HCT116 (cell line): ENCODE data around the gene NGF. TPM values are rescaled to one million over a fixed set of nuclear protein-coding genes. Genes with fewer than 3 reads are reported as not detected.

Source experiments
- ATAC-seq: fragments of 200-7000 bp; cut with Tn5 transposase; 2 replicates; pipeline ENCODE4 v1.9.1; 2020; ENCODE audit warnings: mild to moderate bottlenecking, moderate library complexity
- BruUV-seq: library from RNA; stranded (reverse); fragments of 400-500 nt; replicated peaks from 2 replicates; lab custom pipeline; 2021; lab: Mats Ljungman, UMichigan
- CTCF ChIA-PET: fragments of 300-600 bp; sonication (Branson Sonifier 250); formaldehyde crosslinking; loops from one replicate; lab custom pipeline; 2021; ENCODE audit warnings: antibody characterized with exemption; lab: Charles Lee
- POLR2A ChIA-PET: fragments of 300-600, 350-600 bp; sonication (Branson Sonifier 250); formaldehyde crosslinking; loops from one replicate; lab custom pipeline; 2021; ENCODE audit warnings: antibody characterized with exemption; lab: Charles Lee
- RAD21 ChIA-PET, 2 experiments: fragments of 300-600 bp; sonication (Branson Sonifier 250); formaldehyde crosslinking; loops; one replicate each; lab custom pipeline; 2023; ENCODE audit warnings: low total read pairs in 2 of 2; ENCODE audit not compliant: uncharacterized antibody in 2 of 2, unreplicated experiment in 2 of 2, low non-redundant PET in 1 of 2; lab: Charles Lee
- DNase-seq: peaks from one replicate; pipeline ENCODE4 v3.0.0-alpha.2; 2010; ENCODE audit warnings: low read depth, low spot score
- H2AFZ ChIP-seq: fragments of 200-600 bp; shearing (Covaris generic), sonication (generic); 2 replicates; pipeline ENCODE4 v1.6.1; 2017; ENCODE audit warnings: low read depth, mixed run types, mixed read lengths, antibody characterized with exemption, low read length; ENCODE audit not compliant: poor library complexity, severe bottlenecking
- H3K27ac ChIP-seq: 2 replicates; pipeline ENCODE4 v1.5.1; 2012; ENCODE audit warnings: low read depth, low read length
- H3K27me3 ChIP-seq: fragments of 200-600 bp; sonication (generic); 2 replicates; pipeline ENCODE4 v1.6.1; 2016; ENCODE audit warnings: mixed run types, low read length, mixed read lengths; ENCODE audit not compliant: insufficient read depth
- H3K36me3 ChIP-seq, 2 experiments: fragments of 200-500 bp in 1 of 2; fragments of 200-600 bp in 1 of 2; sonication (Bioruptor generic) in 1 of 2; sonication (generic) in 1 of 2; 2 replicates each; pipeline versions ENCODE4 v1.5.1 to v1.6.1; 2014 to 2016; ENCODE audit warnings: low read length in 2 of 2, inconsistent platforms in 1 of 2, mixed read lengths in 1 of 2, mixed run types in 1 of 2; ENCODE audit not compliant: insufficient read depth in 2 of 2, control insufficient read depth in 1 of 2
- H3K4me1 ChIP-seq, 2 experiments: fragments of 200-600 bp in 1 of 2; sonication (generic) in 1 of 2; 2 replicates each; pipeline versions ENCODE4 v1.5.1 to v1.6.1; 2012 to 2017; ENCODE audit warnings: low read length in 2 of 2, inconsistent platforms in 1 of 2, mild to moderate bottlenecking in 1 of 2, mixed read lengths in 1 of 2, mixed run types in 1 of 2, moderate library complexity in 1 of 2; ENCODE audit not compliant: insufficient read depth in 2 of 2, control insufficient read depth in 1 of 2
- H3K4me2 ChIP-seq: fragments of 200-600 bp; sonication (generic); 2 replicates; pipeline ENCODE4 v1.6.1; 2017; ENCODE audit warnings: mixed run types, low read length, mixed read lengths
- H3K4me3 ChIP-seq, 2 experiments: fragments of 200-600 bp in 1 of 2; sonication (generic) in 1 of 2; replicated peaks in 1 of 2; 2 replicates each; pipeline ENCODE4 v1.5.1; 2011 to 2016; ENCODE audit warnings: low read length in 2 of 2, control low read depth in 1 of 2, low read depth in 1 of 2, mild to moderate bottlenecking in 1 of 2, mixed read lengths in 1 of 2, mixed run types in 1 of 2
- H3K79me2 ChIP-seq: fragments of 200-600 bp; sonication (generic); 2 replicates; pipeline ENCODE4 v1.6.1; 2017; ENCODE audit warnings: mild to moderate bottlenecking, mixed run types, low read length, moderate library complexity, mixed read lengths; ENCODE audit not compliant: insufficient read depth
- H3K9ac ChIP-seq: fragments of 200-600 bp; sonication (generic); 2 replicates; pipeline ENCODE4 v1.6.1; 2016; ENCODE audit warnings: low read length, mixed read lengths
- H3K9me2 ChIP-seq: fragments of 200-600 bp; sonication (generic), shearing (Covaris generic); 2 replicates; pipeline ENCODE4 v1.6.1; 2017; ENCODE audit warnings: mixed run types, mild to moderate bottlenecking, moderate library complexity; ENCODE audit not compliant: insufficient read depth
- H3K9me3 ChIP-seq, 2 experiments: fragments of 200-500 bp in 1 of 2; fragments of 200-600 bp in 1 of 2; sonication (Bioruptor generic) in 1 of 2; sonication (generic) in 1 of 2; 2 replicates each; pipeline ENCODE4 v1.6.1; 2014 to 2017; ENCODE audit warnings: low read length in 2 of 2, mixed read lengths in 2 of 2, inconsistent platforms in 1 of 2, low read depth in 1 of 2, mild to moderate bottlenecking in 1 of 2, mixed run types in 1 of 2, moderate library complexity in 1 of 2; ENCODE audit not compliant: control insufficient read depth in 1 of 2, insufficient read depth in 1 of 2
- H4K20me1 ChIP-seq: fragments of 200-600 bp; sonication (generic), shearing (Covaris generic); 2 replicates; pipeline ENCODE4 v1.6.1; 2017; ENCODE audit warnings: mixed run types, mild to moderate bottlenecking, moderate library complexity; ENCODE audit not compliant: insufficient read depth
- CBX3 ChIP-seq: IDR thresholded peaks from 2 replicates; pipeline ENCODE4 v1.6.1; 2012; ENCODE audit warnings: low read depth
- CEBPB ChIP-seq: IDR thresholded peaks from 2 replicates; pipeline ENCODE4 v1.6.1; 2012; ENCODE audit warnings: low read depth
- EGR1 ChIP-seq: IDR thresholded peaks from 2 replicates; pipeline ENCODE4 v1.6.1; 2012; ENCODE audit warnings: low read depth
- EZH2 ChIP-seq: fragments of 200-600 bp; sonication (generic); IDR thresholded peaks from 2 replicates; pipeline ENCODE4 v1.6.1; 2017; ENCODE audit warnings: antibody characterized with exemption, mixed run types
- EZH2phosphoT487 ChIP-seq: fragments of 200-600 bp; IDR thresholded peaks from 2 replicates; pipeline ENCODE4 v1.6.1; 2018; ENCODE audit warnings: antibody characterized with exemption, borderline replicate concordance
- FOSL1 ChIP-seq: IDR thresholded peaks from 2 replicates; pipeline ENCODE4 v1.6.1; 2012; ENCODE audit warnings: low read depth
- JUND ChIP-seq: IDR thresholded peaks from 2 replicates; pipeline ENCODE4 v1.6.1; 2012
- POLR2A ChIP-seq: IDR thresholded peaks from 2 replicates; pipeline ENCODE4 v1.7.0; 2011; ENCODE audit warnings: borderline replicate concordance; ENCODE audit not compliant: insufficient read depth, insufficient read length; ENCODE audit errors: extremely low read depth
- POLR2AphosphoS5 ChIP-seq: IDR thresholded peaks from 2 replicates; pipeline ENCODE4 v1.6.1; 2011; ENCODE audit warnings: mild to moderate bottlenecking, low read depth, low read length, moderate library complexity
- RAD21 ChIP-seq: IDR thresholded peaks from 2 replicates; pipeline ENCODE4 v1.6.1; 2012; ENCODE audit warnings: low read depth, mild to moderate bottlenecking
- SIN3A ChIP-seq: IDR thresholded peaks from 2 replicates; pipeline ENCODE4 v1.6.1; 2012; ENCODE audit warnings: low read depth
- SP1 ChIP-seq: IDR thresholded peaks from 2 replicates; pipeline ENCODE4 v1.6.1; 2012; ENCODE audit warnings: low read depth
- SRF ChIP-seq: IDR thresholded peaks from 2 replicates; pipeline ENCODE4 v1.6.1; 2012; ENCODE audit warnings: low read depth
- TCF7L2 ChIP-seq: IDR thresholded peaks from 2 replicates; pipeline ENCODE4 v1.7.0; 2011; ENCODE audit warnings: borderline replicate concordance, inconsistent platforms; ENCODE audit not compliant: insufficient read depth, insufficient read length; ENCODE audit errors: extremely low read depth
- YY1 ChIP-seq: IDR thresholded peaks from 2 replicates; pipeline ENCODE4 v1.6.1; 2011; ENCODE audit warnings: low read length, low read depth, moderate library complexity, mild to moderate bottlenecking; ENCODE audit not compliant: insufficient replicate concordance; ENCODE audit errors: extremely low read depth
- ZFX ChIP-seq: fragments of 450-650 bp; IDR thresholded peaks from 2 replicates; pipeline ENCODE4 v1.6.1; 2017
- intact Hi-C: fragments of 100-400 bp; cut with micrococcal nuclease; formaldehyde crosslinking; loops from 2 replicates; pipeline ENCODE4 v1.10.0; 2022
- total RNA-seq: library from RNA; stranded (reverse); gene quantifications from one replicate; pipeline ENCODE4 v1.2.1, GENCODE V29; 2021; ENCODE audit not compliant: unreplicated experiment
- TF ChIP-seq, protein P1 (sequence below), 3 experiments: fragments of 200-600 bp in 1 of 3; sonication (generic) in 1 of 3; IDR thresholded peaks in 2 of 3; conservative IDR thresholded peaks in 1 of 3; 2 replicates each; pipeline ENCODE4 v1.5.1; 2012 to 2017; ENCODE audit warnings: low read depth in 2 of 3, low read length in 2 of 3, antibody characterized with exemption in 1 of 3, borderline replicate concordance in 1 of 3, control low read depth in 1 of 3, mild to moderate bottlenecking in 1 of 3, mixed read lengths in 1 of 3, mixed run types in 1 of 3, moderate library complexity in 1 of 3; ENCODE audit not compliant: insufficient read depth in 1 of 3
- TF ChIP-seq, protein P2 (sequence below): IDR thresholded peaks from 2 replicates; pipeline ENCODE4 v1.6.1; 2012; ENCODE audit warnings: low read depth
- TF ChIP-seq, protein P3 (sequence below): IDR thresholded peaks from 2 replicates; pipeline ENCODE4 v1.6.1; 2011; ENCODE audit warnings: mild to moderate bottlenecking, low read length, moderate library complexity; ENCODE audit not compliant: insufficient replicate concordance; ENCODE audit errors: extremely low read depth
- TF ChIP-seq, protein P4 (sequence below): IDR thresholded peaks from 2 replicates; pipeline ENCODE4 v1.6.1; 2012

Gene NGF
- total RNA-seq, 1 experiment from 2014 or later = not detected

DNA sequence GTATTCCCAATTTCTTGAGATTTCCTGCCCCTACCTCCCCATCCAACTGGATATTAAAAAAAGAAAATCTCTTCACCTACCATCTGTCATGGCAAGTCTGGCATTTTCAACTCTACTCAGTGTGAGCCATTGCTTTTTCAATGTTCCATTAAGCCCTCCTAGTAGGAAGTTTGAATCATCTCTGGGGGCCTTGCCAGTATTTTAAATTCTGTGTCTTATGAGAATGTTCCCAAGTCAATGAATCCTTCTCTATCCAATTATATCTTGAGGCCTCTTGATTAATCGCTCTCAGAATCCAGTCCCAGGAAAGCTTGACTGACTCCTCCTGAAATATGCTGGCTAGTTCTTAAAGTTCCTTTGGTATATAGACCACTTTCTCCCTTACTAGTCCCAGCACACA is 91.5 kb downstream of the NGF start:
- no peaks in the 10 kb centered on the region for H3K4me1 ChIP-seq
- no peak for DNase-seq
- H3K4me3 ChIP-seq = no peak overlapping the region
- ChIA-PET POLR2A (no interaction called here), RAD21 (no interaction called here)
- no peaks in the 10 kb centered on the region for H3K36me3 ChIP-seq
- intact Hi-C loops = loop anchor here (5.0 kb wide), 1 partner anchor 939 kb away; no protein-coding TSS in a partner anchor
- H3K4me2 ChIP-seq = no peak overlapping the region
- no peaks in the 10 kb centered on the region for H3K79me2 ChIP-seq
- H2AFZ ChIP-seq = no peak overlapping the region
- H3K9me2 ChIP-seq = no peaks in the 10 kb centered on the region
- TF ChIP-seq CBX3 (no peak), SIN3A (no peak), RAD21 (no peak), SRF (no peak), JUND (no peak), SP1 (no peak), POLR2A (no peak), EGR1 (no peak), YY1 (no peak), CEBPB (no peak), EZH2phosphoT487 (no peak), TCF7L2 (no peak), ZFX (no peak), POLR2AphosphoS5 (no peak), EZH2 (no peak), FOSL1 (no peak)
- TF ChIP-seq, protein P1, sequence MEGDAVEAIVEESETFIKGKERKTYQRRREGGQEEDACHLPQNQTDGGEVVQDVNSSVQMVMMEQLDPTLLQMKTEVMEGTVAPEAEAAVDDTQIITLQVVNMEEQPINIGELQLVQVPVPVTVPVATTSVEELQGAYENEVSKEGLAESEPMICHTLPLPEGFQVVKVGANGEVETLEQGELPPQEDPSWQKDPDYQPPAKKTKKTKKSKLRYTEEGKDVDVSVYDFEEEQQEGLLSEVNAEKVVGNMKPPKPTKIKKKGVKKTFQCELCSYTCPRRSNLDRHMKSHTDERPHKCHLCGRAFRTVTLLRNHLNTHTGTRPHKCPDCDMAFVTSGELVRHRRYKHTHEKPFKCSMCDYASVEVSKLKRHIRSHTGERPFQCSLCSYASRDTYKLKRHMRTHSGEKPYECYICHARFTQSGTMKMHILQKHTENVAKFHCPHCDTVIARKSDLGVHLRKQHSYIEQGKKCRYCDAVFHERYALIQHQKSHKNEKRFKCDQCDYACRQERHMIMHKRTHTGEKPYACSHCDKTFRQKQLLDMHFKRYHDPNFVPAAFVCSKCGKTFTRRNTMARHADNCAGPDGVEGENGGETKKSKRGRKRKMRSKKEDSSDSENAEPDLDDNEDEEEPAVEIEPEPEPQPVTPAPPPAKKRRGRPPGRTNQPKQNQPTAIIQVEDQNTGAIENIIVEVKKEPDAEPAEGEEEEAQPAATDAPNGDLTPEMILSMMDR (IDR thresholded peaks at IDR 0.05 in 2 of 3, conservative IDR thresholded peaks at IDR 0.05 in 1 of 3; ENCODE audit: borderline replicate concordance in 1 of 3, insufficient read depth in 1 of 3, low read depth in 2 of 3, low read length in 2 of 3) = no peak
- TF ChIP-seq, protein P2, sequence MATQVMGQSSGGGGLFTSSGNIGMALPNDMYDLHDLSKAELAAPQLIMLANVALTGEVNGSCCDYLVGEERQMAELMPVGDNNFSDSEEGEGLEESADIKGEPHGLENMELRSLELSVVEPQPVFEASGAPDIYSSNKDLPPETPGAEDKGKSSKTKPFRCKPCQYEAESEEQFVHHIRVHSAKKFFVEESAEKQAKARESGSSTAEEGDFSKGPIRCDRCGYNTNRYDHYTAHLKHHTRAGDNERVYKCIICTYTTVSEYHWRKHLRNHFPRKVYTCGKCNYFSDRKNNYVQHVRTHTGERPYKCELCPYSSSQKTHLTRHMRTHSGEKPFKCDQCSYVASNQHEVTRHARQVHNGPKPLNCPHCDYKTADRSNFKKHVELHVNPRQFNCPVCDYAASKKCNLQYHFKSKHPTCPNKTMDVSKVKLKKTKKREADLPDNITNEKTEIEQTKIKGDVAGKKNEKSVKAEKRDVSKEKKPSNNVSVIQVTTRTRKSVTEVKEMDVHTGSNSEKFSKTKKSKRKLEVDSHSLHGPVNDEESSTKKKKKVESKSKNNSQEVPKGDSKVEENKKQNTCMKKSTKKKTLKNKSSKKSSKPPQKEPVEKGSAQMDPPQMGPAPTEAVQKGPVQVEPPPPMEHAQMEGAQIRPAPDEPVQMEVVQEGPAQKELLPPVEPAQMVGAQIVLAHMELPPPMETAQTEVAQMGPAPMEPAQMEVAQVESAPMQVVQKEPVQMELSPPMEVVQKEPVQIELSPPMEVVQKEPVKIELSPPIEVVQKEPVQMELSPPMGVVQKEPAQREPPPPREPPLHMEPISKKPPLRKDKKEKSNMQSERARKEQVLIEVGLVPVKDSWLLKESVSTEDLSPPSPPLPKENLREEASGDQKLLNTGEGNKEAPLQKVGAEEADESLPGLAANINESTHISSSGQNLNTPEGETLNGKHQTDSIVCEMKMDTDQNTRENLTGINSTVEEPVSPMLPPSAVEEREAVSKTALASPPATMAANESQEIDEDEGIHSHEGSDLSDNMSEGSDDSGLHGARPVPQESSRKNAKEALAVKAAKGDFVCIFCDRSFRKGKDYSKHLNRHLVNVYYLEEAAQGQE = no peak
- TF ChIP-seq, protein P3, sequence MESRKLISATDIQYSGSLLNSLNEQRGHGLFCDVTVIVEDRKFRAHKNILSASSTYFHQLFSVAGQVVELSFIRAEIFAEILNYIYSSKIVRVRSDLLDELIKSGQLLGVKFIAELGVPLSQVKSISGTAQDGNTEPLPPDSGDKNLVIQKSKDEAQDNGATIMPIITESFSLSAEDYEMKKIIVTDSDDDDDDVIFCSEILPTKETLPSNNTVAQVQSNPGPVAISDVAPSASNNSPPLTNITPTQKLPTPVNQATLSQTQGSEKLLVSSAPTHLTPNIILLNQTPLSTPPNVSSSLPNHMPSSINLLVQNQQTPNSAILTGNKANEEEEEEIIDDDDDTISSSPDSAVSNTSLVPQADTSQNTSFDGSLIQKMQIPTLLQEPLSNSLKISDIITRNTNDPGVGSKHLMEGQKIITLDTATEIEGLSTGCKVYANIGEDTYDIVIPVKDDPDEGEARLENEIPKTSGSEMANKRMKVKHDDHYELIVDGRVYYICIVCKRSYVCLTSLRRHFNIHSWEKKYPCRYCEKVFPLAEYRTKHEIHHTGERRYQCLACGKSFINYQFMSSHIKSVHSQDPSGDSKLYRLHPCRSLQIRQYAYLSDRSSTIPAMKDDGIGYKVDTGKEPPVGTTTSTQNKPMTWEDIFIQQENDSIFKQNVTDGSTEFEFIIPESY = no peak
- TF ChIP-seq, protein P4, sequence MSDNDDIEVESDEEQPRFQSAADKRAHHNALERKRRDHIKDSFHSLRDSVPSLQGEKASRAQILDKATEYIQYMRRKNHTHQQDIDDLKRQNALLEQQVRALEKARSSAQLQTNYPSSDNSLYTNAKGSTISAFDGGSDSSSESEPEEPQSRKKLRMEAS = no peak
- TF ChIP-seq, all 23 proteins: peak for 0
- CTCF ChIA-PET = no interaction called here
- BruUV-seq = no TSS peak
- Histone ChIP-seq H3K27ac (no peak overlapping the region), H3K27me3 (no peaks in the 10 kb centered on the region), H3K9ac (no peak overlapping the region), H3K9me3 (peaks cover 0 to 7% of the 10 kb centered on the region in 2 experiments; a peak in 1 of 4 replicates), H4K20me1 (no peaks in the 10 kb centered on the region)
- ATAC-seq = no peak
